ENCODE results near the gene TMOD1. TPM values are rescaled to one million over a fixed set of nuclear protein-coding genes. Genes with fewer than 3 reads are reported as not detected.
"Not testable (repeated sequence)": the region's sequence is repeated elsewhere in the genome, so short reads cannot be mapped to it uniquely, and the experiment has no call there.

The TMOD1 gene
- total RNA-seq, 1 donor from 2014 or later = 186 TPM

GRCh38 chr9:97575673-97576200, 74.3 kb downstream of the TMOD1 start:
- Histone ChIP-seq H3K4me1 (peaks cover 40% of the 10 kb centered on the region), H3K4me3 (peak overlapping the region; percentile 23), H3K27ac (replicated peaks) (no peak overlapping the region), H3K36me3 (peaks cover 25% of the 10 kb centered on the region), H3K27me3 (ENCODE audit: low read depth) (no peaks in the 10 kb centered on the region), H3K9me3 (replicated peaks) (no peaks in the 10 kb centered on the region)
- intact Hi-C loops (cut with micrococcal nuclease) = no loop called here
- TF ChIP-seq, protein P1, sequence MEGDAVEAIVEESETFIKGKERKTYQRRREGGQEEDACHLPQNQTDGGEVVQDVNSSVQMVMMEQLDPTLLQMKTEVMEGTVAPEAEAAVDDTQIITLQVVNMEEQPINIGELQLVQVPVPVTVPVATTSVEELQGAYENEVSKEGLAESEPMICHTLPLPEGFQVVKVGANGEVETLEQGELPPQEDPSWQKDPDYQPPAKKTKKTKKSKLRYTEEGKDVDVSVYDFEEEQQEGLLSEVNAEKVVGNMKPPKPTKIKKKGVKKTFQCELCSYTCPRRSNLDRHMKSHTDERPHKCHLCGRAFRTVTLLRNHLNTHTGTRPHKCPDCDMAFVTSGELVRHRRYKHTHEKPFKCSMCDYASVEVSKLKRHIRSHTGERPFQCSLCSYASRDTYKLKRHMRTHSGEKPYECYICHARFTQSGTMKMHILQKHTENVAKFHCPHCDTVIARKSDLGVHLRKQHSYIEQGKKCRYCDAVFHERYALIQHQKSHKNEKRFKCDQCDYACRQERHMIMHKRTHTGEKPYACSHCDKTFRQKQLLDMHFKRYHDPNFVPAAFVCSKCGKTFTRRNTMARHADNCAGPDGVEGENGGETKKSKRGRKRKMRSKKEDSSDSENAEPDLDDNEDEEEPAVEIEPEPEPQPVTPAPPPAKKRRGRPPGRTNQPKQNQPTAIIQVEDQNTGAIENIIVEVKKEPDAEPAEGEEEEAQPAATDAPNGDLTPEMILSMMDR (IDR thresholded peaks at IDR 0.05; ENCODE audit: borderline replicate concordance) = no peak
- DNase-seq = no peak

GRCh38 chr9:97577051-97577450, 75.6 kb downstream of the TMOD1 start:
- TF ChIP-seq, protein P1 (IDR thresholded peaks at IDR 0.05; ENCODE audit: borderline replicate concordance) = no peak
- peaks cover 27% of the 10 kb centered on the region for H3K4me1 ChIP-seq
- no peak for DNase-seq

GRCh38 chr9:97578846-97579245, 77.4 kb downstream of the TMOD1 start:
- Histone ChIP-seq H3K36me3 (peaks cover 20% of the 10 kb centered on the region), H3K27ac (replicated peaks) (peak overlapping the region; percentile 23), H3K4me3 (no peak overlapping the region), H3K27me3 (ENCODE audit: low read depth) (no peaks in the 10 kb centered on the region), H3K9me3 (replicated peaks) (no peaks in the 10 kb centered on the region), H3K4me1 (peaks cover 18% of the 10 kb centered on the region)
- intact Hi-C loops (cut with micrococcal nuclease) = no loop called here
- DNase-seq = no peak
- TF ChIP-seq, protein P1 (IDR thresholded peaks at IDR 0.05; ENCODE audit: borderline replicate concordance) = no peak

More at GRCh38 chr9:97577051-97577450, 75.6 kb downstream of the TMOD1 start:
- Histone ChIP-seq H3K9me3 (replicated peaks) (no peaks in the 10 kb centered on the region), H3K27ac (replicated peaks) (no peak overlapping the region), H3K27me3 (ENCODE audit: low read depth) (no peaks in the 10 kb centered on the region), H3K36me3 (peaks cover 25% of the 10 kb centered on the region), H3K4me3 (no peak overlapping the region)
- intact Hi-C loops (cut with micrococcal nuclease) = no loop called here

DNA sequence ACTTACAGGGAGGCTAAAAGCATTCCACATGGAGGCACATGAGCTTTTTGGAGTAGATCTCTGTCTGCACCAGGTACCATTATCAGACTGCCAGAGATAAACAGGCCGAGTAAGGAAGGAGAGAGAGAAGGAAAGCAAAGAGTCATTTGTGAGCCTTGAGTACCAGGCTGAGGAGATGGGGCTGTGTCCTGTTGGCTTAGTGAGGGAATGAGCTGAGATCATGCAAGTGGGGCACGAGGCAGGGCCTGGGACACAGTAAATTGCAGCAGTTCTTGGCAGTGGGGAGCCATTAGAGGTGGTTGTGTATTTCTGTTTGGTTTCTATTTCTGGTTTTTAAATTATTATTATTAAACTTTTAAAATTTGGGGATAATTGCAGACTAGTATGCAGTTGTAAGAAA, 78.4 kb downstream of the TMOD1 start:
- H3K27me3 ChIP-seq (ENCODE audit: low read depth) = no peaks in the 10 kb centered on the region
- H3K4me1 ChIP-seq = peaks cover 18% of the 10 kb centered on the region
- intact Hi-C loops (cut with micrococcal nuclease) = no loop called here
- H3K36me3 ChIP-seq = peaks cover 11% of the 10 kb centered on the region
- DNase-seq = no peak
- no peak overlapping the region for H3K27ac ChIP-seq (replicated peaks)
- no peak overlapping the region for H3K4me3 ChIP-seq
- no peaks in the 10 kb centered on the region for H3K9me3 ChIP-seq (replicated peaks)
- TF ChIP-seq, protein P1 (IDR thresholded peaks at IDR 0.05; ENCODE audit: borderline replicate concordance) = no peak

DNA sequence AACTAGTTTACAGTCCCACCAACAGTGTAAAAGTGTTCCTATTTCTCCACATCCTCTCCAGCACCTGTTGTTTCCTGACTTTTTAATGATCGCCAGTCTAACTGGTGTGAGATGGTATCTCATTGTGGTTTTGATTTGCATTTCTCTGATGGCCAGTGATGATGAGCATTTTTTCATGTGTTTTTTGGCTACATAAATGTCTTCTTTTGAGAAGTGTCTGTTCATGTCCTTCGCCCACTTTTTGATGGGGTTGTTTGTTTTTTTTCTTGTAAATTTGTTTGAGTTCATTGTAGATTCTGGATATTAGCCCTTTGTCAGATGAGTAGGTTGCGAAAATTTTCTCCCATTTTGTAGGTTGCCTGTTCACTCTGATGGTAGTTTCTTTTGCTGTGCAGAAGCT, 80.1 kb downstream of the TMOD1 start:
- intact Hi-C loops (cut with micrococcal nuclease); H3K36me3 ChIP-seq; DNase-seq; H3K4me3 ChIP-seq; H3K27ac ChIP-seq (replicated peaks); H3K27me3 ChIP-seq (ENCODE audit: low read depth); H3K9me3 ChIP-seq (replicated peaks): not testable (repeated sequence)
- H3K4me1 ChIP-seq = peaks cover 18% of the 10 kb centered on the region

GRCh38 chr9:97584778-97585177, 83.3 kb downstream of the TMOD1 start:
- H3K9me3 ChIP-seq (replicated peaks); H3K4me3 ChIP-seq; H3K27me3 ChIP-seq (ENCODE audit: low read depth); H3K4me1 ChIP-seq; H3K27ac ChIP-seq (replicated peaks); DNase-seq; intact Hi-C loops (cut with micrococcal nuclease): not testable (repeated sequence)
- peaks cover 16% of the 10 kb centered on the region for H3K36me3 ChIP-seq

- intact Hi-C loops (cut with micrococcal nuclease); H3K9me3 ChIP-seq (replicated peaks); DNase-seq; H3K27ac ChIP-seq (replicated peaks); H3K4me1 ChIP-seq; H3K4me3 ChIP-seq; H3K27me3 ChIP-seq (ENCODE audit: low read depth): not testable (repeated sequence)
- H3K36me3 ChIP-seq = peaks cover 25% of the 10 kb centered on the region
Observed at GRCh38 chr9:97586909-97587308, 85.4 kb downstream of the TMOD1 start.
